ENCODE data around the gene CAMK1G. TPM values are rescaled to one million over a fixed set of nuclear protein-coding genes. Genes with fewer than 3 reads are reported as not detected.

The CAMK1G gene
- total and polyA plus RNA-seq, 7 donors, result 0.04 to 1.4 (median 0.46) TPM; not detected in 3

GRCh38 chr1:209659909-209660308, 76.4 kb downstream of the CAMK1G start:
- intact Hi-C loops (cut with DNase I), result no loop called here
- 63 to 70% (median 64%) methylated on average over 5 of the region's 5 CpGs for WGBS, 3 donors
- TF ChIP-seq, protein P1, sequence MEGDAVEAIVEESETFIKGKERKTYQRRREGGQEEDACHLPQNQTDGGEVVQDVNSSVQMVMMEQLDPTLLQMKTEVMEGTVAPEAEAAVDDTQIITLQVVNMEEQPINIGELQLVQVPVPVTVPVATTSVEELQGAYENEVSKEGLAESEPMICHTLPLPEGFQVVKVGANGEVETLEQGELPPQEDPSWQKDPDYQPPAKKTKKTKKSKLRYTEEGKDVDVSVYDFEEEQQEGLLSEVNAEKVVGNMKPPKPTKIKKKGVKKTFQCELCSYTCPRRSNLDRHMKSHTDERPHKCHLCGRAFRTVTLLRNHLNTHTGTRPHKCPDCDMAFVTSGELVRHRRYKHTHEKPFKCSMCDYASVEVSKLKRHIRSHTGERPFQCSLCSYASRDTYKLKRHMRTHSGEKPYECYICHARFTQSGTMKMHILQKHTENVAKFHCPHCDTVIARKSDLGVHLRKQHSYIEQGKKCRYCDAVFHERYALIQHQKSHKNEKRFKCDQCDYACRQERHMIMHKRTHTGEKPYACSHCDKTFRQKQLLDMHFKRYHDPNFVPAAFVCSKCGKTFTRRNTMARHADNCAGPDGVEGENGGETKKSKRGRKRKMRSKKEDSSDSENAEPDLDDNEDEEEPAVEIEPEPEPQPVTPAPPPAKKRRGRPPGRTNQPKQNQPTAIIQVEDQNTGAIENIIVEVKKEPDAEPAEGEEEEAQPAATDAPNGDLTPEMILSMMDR (IDR thresholded peaks at IDR 0.05), result no peak
- Histone ChIP-seq H3K4me1 (no peaks in the 10 kb centered on the region), H3K4me3 (no peak overlapping the region), H3K27me3 (ENCODE audit: insufficient read depth in 3 of 3, low read length in 2 of 3) (no peaks in the 10 kb centered on the region), H3K9me3 (no peaks in the 10 kb centered on the region), H3K36me3 (ENCODE audit: insufficient read depth in 1 of 2, low read depth in 1 of 2) (no peaks in the 10 kb centered on the region), H3K27ac (no peak overlapping the region)
- DNase-seq, result no peak
- ATAC-seq, result no peak

DNA sequence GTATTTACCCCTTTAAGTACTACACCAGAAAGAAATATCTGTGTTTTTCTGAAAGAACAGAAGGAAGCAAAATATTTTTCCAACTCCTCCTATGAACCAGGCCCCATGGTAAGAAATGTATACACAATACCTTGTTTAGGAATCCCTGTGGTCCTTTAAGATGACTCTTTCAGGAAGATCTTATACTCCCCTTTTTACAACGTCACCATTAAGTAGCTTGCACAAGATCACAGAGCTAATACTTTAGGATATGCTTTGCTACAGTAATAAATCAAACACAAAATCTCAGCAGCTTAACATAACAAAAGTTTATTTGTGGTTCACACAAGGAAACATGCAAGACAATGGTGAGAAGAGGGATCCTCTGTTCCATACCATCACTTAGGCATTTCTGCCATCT, 77.6 kb downstream of the CAMK1G start:
- Histone ChIP-seq H3K27me3 (ENCODE audit: insufficient read depth in 3 of 3, low read length in 2 of 3) (no peaks in the 10 kb centered on the region), H3K4me3 (no peak overlapping the region), H3K36me3 (ENCODE audit: insufficient read depth in 1 of 2, low read depth in 1 of 2) (no peaks in the 10 kb centered on the region), H3K9me3 (no peaks in the 10 kb centered on the region), H3K27ac (no peak overlapping the region), H3K4me1 (no peaks in the 10 kb centered on the region)
- ATAC-seq (no peak), DNase-seq (no peak)
- TF ChIP-seq, protein P1 (IDR thresholded peaks at IDR 0.05), result no peak
- WGBS, 3 donors, result 56 to 85% (median 61%) methylated on average over 1 of the region's 1 CpG
- intact Hi-C loops (cut with DNase I), result no loop called here

- no peak for ATAC-seq
- H3K27me3 ChIP-seq (ENCODE audit: insufficient read depth in 3 of 3, low read length in 2 of 3), result no peaks in the 10 kb centered on the region
- no peaks in the 10 kb centered on the region for H3K9me3 ChIP-seq
- no peak overlapping the region for H3K4me3 ChIP-seq
- 73 to 87% (median 78%) methylated on average over 3 of the region's 3 CpGs for WGBS, 3 donors
- H3K27ac ChIP-seq, result no peak overlapping the region
- TF ChIP-seq, protein P1 (IDR thresholded peaks at IDR 0.05), result no peak
- H3K4me1 ChIP-seq, result no peaks in the 10 kb centered on the region
- H3K36me3 ChIP-seq (ENCODE audit: insufficient read depth in 1 of 2, low read depth in 1 of 2), result no peaks in the 10 kb centered on the region
- intact Hi-C loops (cut with DNase I), result no loop called here
- DNase-seq, result no peak
Observed at GRCh38 chr1:209662879-209663327, 79.4 kb downstream of the CAMK1G start.

Other genes starting within 250 kb of the CAMK1G start
- 1 to 10 TPM in 3 of 4 donors, under 1 TPM in 1; 0.88 to 2.7 (median 1.8) TPM for gene LAMB3, start 68.7 kb downstream of the CAMK1G start, total RNA-seq
- 1 to 10 TPM in 2 of 3 donors, under 1 TPM in 1; 0.98 to 2.6 (median 2.0) TPM for gene LAMB3, start 68.7 kb downstream of the CAMK1G start, polyA plus RNA-seq
- 100 to 1,000 TPM in 2 of 4 donors, 10 to 100 TPM in 2; 50.0 to 468 (median 92.8) TPM for gene G0S2, start 91.7 kb downstream of the CAMK1G start, total RNA-seq
- 100 to 1,000 TPM in 1 of 3 donors, 10 to 100 TPM in 2; 49.9 to 561 (median 89.0) TPM for gene G0S2, start 91.7 kb downstream of the CAMK1G start, polyA plus RNA-seq
- 1 to 10 TPM; 1.3 to 3.0 (median 2.1) TPM for gene HSD11B1, start 121.1 kb downstream of the CAMK1G start, total RNA-seq
- gene HSD11B1, start 121.1 kb downstream of the CAMK1G start, polyA plus RNA-seq, result 1 to 10 TPM; 1.0 to 2.0 (median 1.2) TPM
- 1 to 10 TPM in 3 of 4 donors, under 1 TPM in 1; 0.84 to 2.0 (median 1.8) TPM for gene TRAF3IP3, start 172.3 kb downstream of the CAMK1G start, total RNA-seq
- under 1 TPM; 0.23 to 0.35 (median 0.27) TPM for gene TRAF3IP3, start 172.3 kb downstream of the CAMK1G start, polyA plus RNA-seq
- 1 to 10 TPM in 2 of 4 donors, under 1 TPM in 2; 0.54 to 1.4 (median 0.99) TPM for gene C1orf74, start 200.8 kb downstream of the CAMK1G start, total RNA-seq
- 1 to 10 TPM in 2 of 3 donors, under 1 TPM in 1; 0.45 to 1.8 (median 1.6) TPM for gene C1orf74, start 200.8 kb downstream of the CAMK1G start, polyA plus RNA-seq
- 1 to 10 TPM in 2 of 4 donors, under 1 TPM in 1, not detected in 1; 0.32 to 5.1 (median 1.1) TPM for gene IRF6, start 222.4 kb downstream of the CAMK1G start, total RNA-seq
- under 1 TPM; 0.26 to 0.42 (median 0.31) TPM for gene IRF6, start 222.4 kb downstream of the CAMK1G start, polyA plus RNA-seq
- gene UTP25, start 244.3 kb downstream of the CAMK1G start, total RNA-seq, result 1 to 10 TPM; 3.2 to 5.4 (median 4.2) TPM
- 1 to 10 TPM; 1.9 to 5.2 (median 3.9) TPM for gene UTP25, start 244.3 kb downstream of the CAMK1G start, polyA plus RNA-seq

Data from psoas muscle (tissue), 8 donors.